Astrocyte of the cerebellum (primary cell): ENCODE data around the gene ABL1.

Experiments used
- DNase-seq: peaks from one replicate; pipeline ENCODE4 v3.0.0-alpha.2; 2011; ENCODE audit warnings: low read depth
- H3K4me3 ChIP-seq: 2 replicates; pipeline ENCODE4 v1.5.1; 2011; ENCODE audit warnings: mild to moderate bottlenecking, low read depth, low read length, moderate library complexity
- in situ Hi-C: cut with HindIII; loops from 2 replicates; pipeline ENCODE4 v1.10.0; 2017; ENCODE audit warnings: low sequenced_read_pairs
- TF ChIP-seq, protein P1 (sequence below): IDR thresholded peaks from 2 replicates; pipeline ENCODE4 v1.5.1; 2012; ENCODE audit warnings: low read length, low read depth, moderate library complexity, mild to moderate bottlenecking; ENCODE audit errors: missing control alignments

Gene ABL1

GRCh38 chr9:130852801-130853200 lies 17.7 kb downstream of the ABL1 start:
- TF ChIP-seq, protein P1, sequence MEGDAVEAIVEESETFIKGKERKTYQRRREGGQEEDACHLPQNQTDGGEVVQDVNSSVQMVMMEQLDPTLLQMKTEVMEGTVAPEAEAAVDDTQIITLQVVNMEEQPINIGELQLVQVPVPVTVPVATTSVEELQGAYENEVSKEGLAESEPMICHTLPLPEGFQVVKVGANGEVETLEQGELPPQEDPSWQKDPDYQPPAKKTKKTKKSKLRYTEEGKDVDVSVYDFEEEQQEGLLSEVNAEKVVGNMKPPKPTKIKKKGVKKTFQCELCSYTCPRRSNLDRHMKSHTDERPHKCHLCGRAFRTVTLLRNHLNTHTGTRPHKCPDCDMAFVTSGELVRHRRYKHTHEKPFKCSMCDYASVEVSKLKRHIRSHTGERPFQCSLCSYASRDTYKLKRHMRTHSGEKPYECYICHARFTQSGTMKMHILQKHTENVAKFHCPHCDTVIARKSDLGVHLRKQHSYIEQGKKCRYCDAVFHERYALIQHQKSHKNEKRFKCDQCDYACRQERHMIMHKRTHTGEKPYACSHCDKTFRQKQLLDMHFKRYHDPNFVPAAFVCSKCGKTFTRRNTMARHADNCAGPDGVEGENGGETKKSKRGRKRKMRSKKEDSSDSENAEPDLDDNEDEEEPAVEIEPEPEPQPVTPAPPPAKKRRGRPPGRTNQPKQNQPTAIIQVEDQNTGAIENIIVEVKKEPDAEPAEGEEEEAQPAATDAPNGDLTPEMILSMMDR: no peak
- DNase-seq: no peak
- in situ Hi-C loops: loop anchor here (5.0 to 10.0 kb wide), 2 partner anchors 60 to 118 kb away; no protein-coding TSS in a partner anchor
- no peak overlapping the region for H3K4me3 ChIP-seq

- in situ Hi-C loops: loop anchor here (5.0 to 10.0 kb wide), 2 partner anchors 62 to 119 kb away; no protein-coding TSS in a partner anchor
- DNase-seq: no peak
- H3K4me3 ChIP-seq: no peak overlapping the region
- TF ChIP-seq, protein P1: no peak
These were observed 19.0 kb downstream of the ABL1 start for GRCh38 chr9:130854092-130854491.

GRCh38 chr9:130854835-130855234 lies 19.8 kb downstream of the ABL1 start:
- H3K4me3 ChIP-seq: no peak overlapping the region
- in situ Hi-C loops: loop anchor here (5.0 to 10.0 kb wide), 2 partner anchors 63 to 120 kb away; no protein-coding TSS in a partner anchor
- TF ChIP-seq, protein P1: no peak
- DNase-seq: no peak

GRCh38 chr9:130856474-130856873 lies 21.4 kb downstream of the ABL1 start:
- TF ChIP-seq, protein P1: no peak
- no peak for DNase-seq
- in situ Hi-C loops: loop anchor here (10.0 kb wide), 1 partner anchor 122 kb away; no protein-coding TSS in a partner anchor
- no peak overlapping the region for H3K4me3 ChIP-seq

- peak; percentile 89 for DNase-seq
- H3K4me3 ChIP-seq: no peak overlapping the region
- TF ChIP-seq, protein P1: no peak
- in situ Hi-C loops: loop anchor here (10.0 kb wide), 1 partner anchor 123 kb away; no protein-coding TSS in a partner anchor
These were observed 23.0 kb downstream of the ABL1 start for GRCh38 chr9:130857864-130858738.

DNA sequence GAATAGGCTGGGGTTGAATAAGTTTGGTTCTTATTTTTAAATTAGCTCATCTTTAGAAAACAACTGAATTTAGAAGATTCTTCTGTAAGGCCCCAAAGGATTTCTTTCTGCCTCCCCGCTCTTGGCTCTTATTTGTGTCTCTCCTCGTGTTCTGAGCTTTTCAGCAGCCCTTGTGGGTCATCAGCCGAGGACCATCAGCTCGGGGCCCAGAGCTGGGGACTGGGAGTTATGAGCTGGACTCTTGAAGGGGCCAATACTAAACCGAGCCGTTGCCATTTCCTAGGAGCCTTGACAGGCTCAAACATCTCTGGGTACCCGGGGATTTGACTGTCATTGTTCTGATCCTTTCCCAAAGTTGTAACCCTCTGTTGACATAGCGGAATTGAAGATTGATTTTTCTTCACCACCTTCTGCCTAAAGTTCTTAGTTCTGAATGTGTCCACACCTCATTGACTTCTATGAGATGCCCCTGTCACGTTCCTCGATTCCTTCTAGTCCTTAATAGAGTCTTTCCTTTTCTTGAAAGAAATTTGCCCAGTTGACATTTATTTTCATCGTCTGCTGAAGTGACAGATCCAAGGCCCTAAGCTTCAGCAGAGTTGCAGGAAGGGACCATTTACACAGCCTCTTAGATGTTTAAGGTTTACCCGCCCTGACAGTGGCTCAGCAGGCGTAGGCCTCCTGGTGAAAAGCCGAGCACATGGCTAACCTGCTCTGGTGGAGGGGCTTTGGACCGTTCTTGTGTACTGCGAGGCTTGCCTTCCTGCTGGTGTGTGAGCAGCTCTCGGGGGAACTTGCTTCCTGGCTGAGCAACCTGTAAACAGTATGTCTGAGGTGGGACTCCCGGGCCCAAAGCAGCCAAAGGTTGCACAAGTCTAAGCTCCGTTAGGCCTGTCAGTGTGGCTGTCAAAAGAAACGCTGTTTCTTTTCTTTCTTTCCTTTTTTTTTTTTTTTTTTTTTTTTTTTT lies 24.0 kb downstream of the ABL1 start:
- H3K4me3 ChIP-seq: no peak overlapping the region
- in situ Hi-C loops: loop anchor here (10.0 kb wide), 1 partner anchor 124 kb away; no protein-coding TSS in a partner anchor
- DNase-seq: no peak
- TF ChIP-seq, protein P1: no peak
